Measurements from ENCODE around the gene MRPS15. TPM values are rescaled to one million over a fixed set of nuclear protein-coding genes. Genes with fewer than 3 reads are reported as not detected.
"Not testable (repeated sequence)": the region's sequence is repeated elsewhere in the genome, so short reads cannot be mapped to it uniquely, and the experiment has no call there.

MRPS15 gene
- total RNA-seq, 1 donor from 2014 or later: 65.4 TPM

DNA sequence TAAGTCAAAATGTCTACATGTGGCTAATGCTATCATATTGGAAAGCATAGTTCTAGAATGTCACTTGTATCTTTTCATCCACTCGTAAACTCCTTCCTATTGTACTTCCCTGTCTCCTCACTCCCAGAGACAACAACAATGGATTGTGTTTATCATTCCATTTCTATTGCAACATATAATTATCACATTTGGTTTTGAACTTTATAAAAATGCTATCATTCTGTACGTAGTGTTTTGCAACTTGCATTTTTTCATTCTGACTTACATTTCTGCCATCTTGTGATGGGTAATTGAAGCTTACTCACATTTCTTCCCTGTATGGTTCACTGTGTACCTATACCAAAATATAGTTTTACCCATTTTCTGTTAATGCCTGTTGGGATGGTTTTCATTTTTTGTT lies 33.0 kb upstream of the MRPS15 start:
- TF ChIP-seq CTCF (IDR thresholded peaks at IDR 0.05; ENCODE audit: partially characterized antibody, unreplicated experiment): no peak
- Mint-ChIP-seq H3K27ac (ENCODE audit: unreplicated experiment) (no peak overlapping the region), H3K4me1 (ENCODE audit: low read depth, unreplicated experiment) (no peaks in the 10 kb centered on the region), H3K9me3 (ENCODE audit: unreplicated experiment) (peaks cover 2% of the 10 kb centered on the region), H3K27me3 (ENCODE audit: unreplicated experiment) (peaks cover 9% of the 10 kb centered on the region), H3K36me3 (ENCODE audit: unreplicated experiment) (peaks cover 6% of the 10 kb centered on the region), H3K4me3 (ENCODE audit: unreplicated experiment) (no peak overlapping the region)
- no peak for DNase-seq

GRCh38 chr1:36494971-36495370 lies 30.8 kb upstream of the MRPS15 start:
- DNase-seq: no peak
- H3K9me3 Mint-ChIP-seq (ENCODE audit: unreplicated experiment): peaks cover 5% of the 10 kb centered on the region
- H3K4me3 Mint-ChIP-seq (ENCODE audit: unreplicated experiment): no peak overlapping the region
- peaks cover 10% of the 10 kb centered on the region for H3K27me3 Mint-ChIP-seq (ENCODE audit: unreplicated experiment)
- no peaks in the 10 kb centered on the region for H3K4me1 Mint-ChIP-seq (ENCODE audit: low read depth, unreplicated experiment)
- TF ChIP-seq CTCF (IDR thresholded peaks at IDR 0.05; ENCODE audit: partially characterized antibody, unreplicated experiment): no peak
- peaks cover 6% of the 10 kb centered on the region for H3K36me3 Mint-ChIP-seq (ENCODE audit: unreplicated experiment)
- H3K27ac Mint-ChIP-seq (ENCODE audit: unreplicated experiment): no peak overlapping the region

GRCh38 chr1:36493524-36493923 lies 29.3 kb upstream of the MRPS15 start:
- TF ChIP-seq CTCF (IDR thresholded peaks at IDR 0.05; ENCODE audit: partially characterized antibody, unreplicated experiment): no peak
- peaks cover 12% of the 10 kb centered on the region for H3K27me3 Mint-ChIP-seq (ENCODE audit: unreplicated experiment)
- H3K4me1 Mint-ChIP-seq (ENCODE audit: low read depth, unreplicated experiment): no peaks in the 10 kb centered on the region
- no peak overlapping the region for H3K4me3 Mint-ChIP-seq (ENCODE audit: unreplicated experiment)
- no peak for DNase-seq
- peaks cover 5% of the 10 kb centered on the region for H3K9me3 Mint-ChIP-seq (ENCODE audit: unreplicated experiment)
- H3K36me3 Mint-ChIP-seq (ENCODE audit: unreplicated experiment): peaks cover 6% of the 10 kb centered on the region
- H3K27ac Mint-ChIP-seq (ENCODE audit: unreplicated experiment): no peak overlapping the region

DNA sequence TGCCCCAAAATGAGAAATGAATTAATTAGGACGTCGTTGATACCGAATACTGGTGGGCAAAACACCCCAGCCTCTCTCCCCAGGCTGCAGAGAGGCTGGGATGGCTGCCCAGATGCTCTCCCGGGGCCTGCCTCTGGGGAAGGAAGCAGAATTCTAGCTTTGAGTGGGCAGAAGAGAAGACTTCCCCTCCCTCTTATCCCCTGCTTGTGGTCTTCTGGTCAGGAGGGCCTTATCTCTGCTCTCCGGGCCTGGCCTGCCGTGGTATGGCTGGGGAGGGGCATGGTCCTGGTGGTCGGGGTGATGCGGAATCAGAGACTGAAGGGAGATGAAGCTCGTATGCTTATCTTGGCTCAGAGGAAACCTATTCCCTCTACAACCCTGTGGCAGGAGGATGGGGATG lies 28.3 kb upstream of the MRPS15 start:
- Mint-ChIP-seq H3K36me3 (ENCODE audit: unreplicated experiment) (peaks cover 6% of the 10 kb centered on the region), H3K9me3 (ENCODE audit: unreplicated experiment) (peaks cover 9% of the 10 kb centered on the region), H3K27me3 (ENCODE audit: unreplicated experiment) (peaks cover 12% of the 10 kb centered on the region), H3K4me3 (ENCODE audit: unreplicated experiment) (no peak overlapping the region), H3K4me1 (ENCODE audit: low read depth, unreplicated experiment) (no peaks in the 10 kb centered on the region), H3K27ac (ENCODE audit: unreplicated experiment) (no peak overlapping the region)
- no peak for DNase-seq
- no peak for TF ChIP-seq CTCF (IDR thresholded peaks at IDR 0.05; ENCODE audit: partially characterized antibody, unreplicated experiment)

DNA sequence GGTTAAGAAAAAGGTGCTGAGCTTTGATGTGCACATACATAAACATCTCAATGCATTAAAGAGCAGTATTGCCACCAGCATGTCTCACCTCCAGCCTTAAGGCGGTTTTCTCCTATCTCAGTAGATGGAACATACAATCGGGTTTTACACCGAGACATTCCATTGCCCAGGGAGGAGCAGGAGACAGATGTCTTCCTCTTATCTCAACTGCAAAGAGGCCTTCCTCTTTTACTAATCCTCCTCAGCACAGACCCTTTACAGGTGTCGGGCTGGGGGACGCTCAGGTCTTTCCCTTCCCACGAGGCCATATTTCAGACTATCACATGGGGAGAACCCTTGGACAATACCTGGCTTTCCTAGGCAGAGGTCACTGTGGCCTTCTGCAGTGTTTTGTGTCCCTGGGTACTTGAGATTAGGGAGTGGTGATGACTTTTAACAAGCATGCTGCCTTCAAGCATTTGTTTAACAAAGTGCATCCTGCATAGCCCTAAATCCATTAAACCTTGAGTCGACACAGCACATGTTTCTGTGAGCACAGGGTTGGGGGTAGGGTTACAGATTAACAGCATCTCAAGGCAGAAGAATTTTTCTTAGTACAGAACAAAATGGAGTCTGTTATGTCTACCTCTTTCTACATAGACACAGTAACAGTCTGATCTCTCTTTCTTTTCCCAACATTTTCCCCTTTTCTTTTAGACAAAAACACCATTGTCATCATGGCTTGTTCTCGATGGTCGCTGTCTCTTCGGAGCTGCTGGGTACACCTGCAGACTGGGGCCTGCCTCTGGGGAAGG lies 25.3 kb upstream of the MRPS15 start:
- H3K27ac Mint-ChIP-seq (ENCODE audit: unreplicated experiment); H3K4me1 Mint-ChIP-seq (ENCODE audit: low read depth, unreplicated experiment); DNase-seq; H3K4me3 Mint-ChIP-seq (ENCODE audit: unreplicated experiment); H3K36me3 Mint-ChIP-seq (ENCODE audit: unreplicated experiment); H3K9me3 Mint-ChIP-seq (ENCODE audit: unreplicated experiment): not testable (repeated sequence)
- peaks cover 11% of the 10 kb centered on the region for H3K27me3 Mint-ChIP-seq (ENCODE audit: unreplicated experiment)

All from glutamatergic neuron (in vitro differentiated cells).